T-cell (primary cell): Measurements from ENCODE around the gene PELI2. TPM values are rescaled to one million over a fixed set of nuclear protein-coding genes. Genes with fewer than 3 reads are reported as not detected.

Experiments
- ATAC-seq, 4 experiments: fragments of 200-7000 bp in 3 of 4; fragments of 150-1000 bp in 1 of 4; cut with Tn5 transposase; replicated peaks in 1 of 4; 1 replicate in 3 of 4; 2 replicates in 1 of 4; pipeline ENCODE4 v1.10.0; 2021; ENCODE audit warnings: moderate library complexity in 3 of 4, mild to moderate bottlenecking in 2 of 4, moderate number of reproducible peaks in 1 of 4
- CTCF ChIA-PET, 2 donors: fragments of 300-600 bp; sonication (Branson Sonifier 250); formaldehyde crosslinking; loops; one replicate each; lab custom pipeline; 2022; ENCODE audit warnings: antibody characterized with exemption in 2 of 2; lab: Charles Lee
- POLR2A ChIA-PET, 2 donors: fragments of 300-600 bp; sonication (Branson Sonifier 250); formaldehyde crosslinking; loops; one replicate each; lab custom pipeline; 2022; ENCODE audit warnings: antibody characterized with exemption in 2 of 2; lab: Charles Lee
- DNase-seq, 35 experiments: peaks; one replicate each; pipeline versions ENCODE4 v3.0.0 to v3.0.0-alpha.2; 2013 to 2023
- H3K27ac ChIP-seq: one replicate; pipeline ENCODE4 v1.5.1; 2013; ENCODE audit warnings: low read length
- H3K27me3 ChIP-seq, 2 experiments: replicated peaks in 1 of 2; 1 replicate in 1 of 2; 2 replicates in 1 of 2; pipeline versions ENCODE4 v1.6.1 to v1.7.0; 2013; ENCODE audit warnings: low read length in 1 of 2, mixed read lengths in 1 of 2; ENCODE audit not compliant: control insufficient read depth in 2 of 2, insufficient read depth in 2 of 2; ENCODE audit errors: extremely low read depth in 1 of 2
- H3K36me3 ChIP-seq, 2 donors: 1 replicate in 1 of 2; 2 replicates in 1 of 2; pipeline versions ENCODE4 v1.6.1 to v1.7.0; 2013; ENCODE audit warnings: low read length in 1 of 2; ENCODE audit not compliant: control insufficient read depth in 2 of 2, insufficient read depth in 1 of 2; ENCODE audit errors: extremely low read depth in 1 of 2
- H3K4me1 ChIP-seq, 2 experiments: 1 replicate in 1 of 2; 2 replicates in 1 of 2; pipeline versions ENCODE4 v1.6.1 to v1.7.0; 2013; ENCODE audit warnings: low read length in 2 of 2, mixed read lengths in 1 of 2; ENCODE audit not compliant: insufficient read depth in 2 of 2, control insufficient read depth in 1 of 2; ENCODE audit errors: extremely low read depth in 1 of 2
- H3K4me3 ChIP-seq, 2 donors: 1 replicate in 1 of 2; 2 replicates in 1 of 2; pipeline versions ENCODE4 v1.5.1 to v1.7.0; 2013; ENCODE audit warnings: mild to moderate bottlenecking in 2 of 2, low read length in 1 of 2, moderate library complexity in 1 of 2; ENCODE audit not compliant: control insufficient read depth in 1 of 2; ENCODE audit errors: extremely low read depth in 1 of 2
- H3K9me3 ChIP-seq: 2 replicates; pipeline ENCODE4 v1.7.0; 2013
- H3K27ac Mint-ChIP-seq, 2 donors: one replicate each; pipeline ENCODE4 v1.8.0; 2020 to 2021; ENCODE audit warnings: mild to moderate bottlenecking in 2 of 2, mixed read lengths in 2 of 2
- H3K27me3 Mint-ChIP-seq, 2 donors: one replicate each; pipeline ENCODE4 v1.8.0; 2021 to 2022; ENCODE audit warnings: mixed read lengths in 2 of 2
- H3K36me3 Mint-ChIP-seq: one replicate; pipeline ENCODE4 v1.8.0; 2021; ENCODE audit warnings: mixed read lengths
- H3K4me1 Mint-ChIP-seq, 3 donors: one replicate each; pipeline ENCODE4 v1.8.0; 2020 to 2022; ENCODE audit warnings: mixed read lengths in 3 of 3, mild to moderate bottlenecking in 1 of 3
- H3K4me3 Mint-ChIP-seq, 3 donors: one replicate each; pipeline ENCODE4 v1.8.0; 2020 to 2022; ENCODE audit warnings: mild to moderate bottlenecking in 3 of 3, mixed read lengths in 3 of 3, moderate library complexity in 3 of 3
- H3K9me3 Mint-ChIP-seq, 3 donors: one replicate each; pipeline ENCODE4 v1.8.0; 2020 to 2022; ENCODE audit warnings: mixed read lengths in 3 of 3
- WGBS: methylation state at CpG from one replicate; pipeline ENCODE4 v1.1.5; 2013; ENCODE audit warnings: missing lambda C conversion rate; ENCODE audit not compliant: insufficient coverage; 5-methylcytosine and 5-hydroxymethylcytosine counted together
- total RNA-seq, 35 experiments: library from RNA in 6 of 35; stranded (reverse) in 6 of 35; fragments of 120-200 nt in 1 of 35; gene quantifications; one replicate each; pipeline versions ENCODE4 v1.2.1 to v1.2.4 and lab custom pipeline; 2013 to 2026

The PELI2 gene
- total RNA-seq, 5 donors from 2014 or later (not counting 1 experiment from before 2014, with no cell fraction given): 9.0 to 12.7 (median 10.5) TPM

DNA sequence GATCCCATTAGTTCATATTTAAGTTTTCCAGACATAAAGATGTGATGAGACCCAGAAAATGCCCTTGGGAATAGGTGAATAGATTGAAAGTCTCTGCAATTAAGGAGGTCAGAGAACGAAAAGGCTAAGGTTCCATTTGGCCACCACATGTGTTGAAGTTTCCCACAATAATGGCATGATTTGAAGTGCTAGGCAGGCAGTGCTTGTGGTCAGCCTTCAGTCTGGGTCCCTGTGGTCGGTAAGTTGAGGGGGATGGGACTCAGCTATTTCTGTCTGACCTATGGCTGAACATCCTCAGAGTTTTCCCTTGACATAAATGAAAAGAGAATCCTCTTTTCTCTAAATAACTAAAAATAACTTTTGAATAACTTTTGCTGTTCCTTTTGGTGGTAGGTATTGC is 92.4 kb downstream of the PELI2 start:
- no peak overlapping the region for H3K27ac ChIP-seq
- Mint-ChIP-seq H3K9me3 (no peaks in the 10 kb centered on the region), H3K36me3 (no peaks in the 10 kb centered on the region), H3K27ac (no peak overlapping the region), H3K4me1 (peaks cover 20 to 44% (median 24%) of the 10 kb centered on the region in 3 donors), H3K4me3 (no peak overlapping the region), H3K27me3 (no peaks in the 10 kb centered on the region)
- DNase-seq (no peak), ATAC-seq (no peak)
- no peaks in the 10 kb centered on the region for H3K9me3 ChIP-seq
- no peaks in the 10 kb centered on the region for H3K27me3 ChIP-seq
- H3K4me3 ChIP-seq: no peak overlapping the region
- CTCF ChIA-PET: no interaction called here
- WGBS: 100% methylated on average over 1 of the region's 2 CpGs
- POLR2A ChIA-PET: no interaction called here
- peaks cover 0 to 1% of the 10 kb centered on the region in 2 experiments for H3K4me1 ChIP-seq
- no peaks in the 10 kb centered on the region for H3K36me3 ChIP-seq

DNA sequence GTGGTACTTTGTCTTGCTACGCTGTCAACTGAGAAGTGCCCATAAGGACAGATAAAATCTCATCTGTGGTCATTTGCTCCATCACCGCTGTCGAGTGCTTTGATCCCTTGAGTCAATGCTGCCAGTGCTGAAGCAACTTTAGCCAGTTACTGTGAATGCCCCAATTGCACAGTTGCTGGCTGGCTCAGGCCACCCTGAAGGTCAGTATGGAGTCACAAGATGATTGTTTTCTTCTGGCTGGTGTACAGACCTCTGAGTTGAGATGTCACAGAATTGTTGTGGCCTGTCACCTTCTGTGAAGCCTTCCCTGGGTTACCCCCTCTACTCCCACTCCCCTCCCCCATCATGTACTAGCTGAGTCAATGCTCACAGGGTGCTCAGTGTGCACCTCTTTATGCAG is 92.9 kb downstream of the PELI2 start:
- H3K9me3 ChIP-seq: no peaks in the 10 kb centered on the region
- H3K27ac ChIP-seq: no peak overlapping the region
- Mint-ChIP-seq H3K27ac (no peak overlapping the region), H3K4me3 (no peak overlapping the region), H3K36me3 (no peaks in the 10 kb centered on the region), H3K9me3 (no peaks in the 10 kb centered on the region), H3K4me1 (peaks cover 22 to 44% (median 26%) of the 10 kb centered on the region in 3 donors), H3K27me3 (no peaks in the 10 kb centered on the region)
- ATAC-seq (no peak), DNase-seq (no peak)
- 91% methylated on average over 3 of the region's 3 CpGs for WGBS
- H3K27me3 ChIP-seq: no peaks in the 10 kb centered on the region
- CTCF ChIA-PET: no interaction called here
- no peak overlapping the region for H3K4me3 ChIP-seq
- H3K4me1 ChIP-seq: peaks cover 0 to 4% of the 10 kb centered on the region in 2 experiments
- POLR2A ChIA-PET: no interaction called here
- H3K36me3 ChIP-seq: no peaks in the 10 kb centered on the region

DNA sequence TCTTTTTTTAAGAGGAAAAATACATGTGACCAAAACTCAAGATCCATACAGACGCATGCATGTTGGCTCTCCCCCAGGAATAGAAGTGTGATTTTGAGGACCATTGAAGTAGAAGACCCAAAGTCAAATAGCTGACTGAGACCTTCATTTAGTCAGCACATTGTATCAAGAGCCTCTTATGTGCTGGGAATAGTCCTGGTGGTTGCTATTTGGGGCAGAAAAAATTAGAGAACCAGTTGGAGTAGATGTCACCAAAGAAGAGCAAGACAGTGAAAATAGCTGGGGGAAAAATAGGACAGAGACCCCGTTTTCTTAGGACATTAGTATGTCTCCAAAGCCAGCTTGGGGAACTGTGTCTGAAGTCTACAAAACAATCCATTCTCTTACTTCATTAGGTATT is 93.6 kb downstream of the PELI2 start:
- DNase-seq (no peak), ATAC-seq (no peak)
- H3K27me3 ChIP-seq: no peaks in the 10 kb centered on the region
- no peak overlapping the region for H3K4me3 ChIP-seq
- no peaks in the 10 kb centered on the region for H3K36me3 Mint-ChIP-seq
- no peaks in the 10 kb centered on the region for H3K9me3 Mint-ChIP-seq
- no CpG with 5 or more reads among the region's 2 CpGs for WGBS
- H3K4me1 Mint-ChIP-seq: peaks cover 26 to 44% (median 31%) of the 10 kb centered on the region in 3 donors
- POLR2A ChIA-PET: no interaction called here
- no peaks in the 10 kb centered on the region for H3K27me3 Mint-ChIP-seq
- H3K36me3 ChIP-seq: no peaks in the 10 kb centered on the region
- H3K9me3 ChIP-seq: no peaks in the 10 kb centered on the region
- peaks cover 0 to 4% of the 10 kb centered on the region in 2 experiments for H3K4me1 ChIP-seq
- H3K27ac ChIP-seq: no peak overlapping the region
- no peak overlapping the region for H3K4me3 Mint-ChIP-seq
- H3K27ac Mint-ChIP-seq: no peak overlapping the region
- CTCF ChIA-PET: no interaction called here

DNA sequence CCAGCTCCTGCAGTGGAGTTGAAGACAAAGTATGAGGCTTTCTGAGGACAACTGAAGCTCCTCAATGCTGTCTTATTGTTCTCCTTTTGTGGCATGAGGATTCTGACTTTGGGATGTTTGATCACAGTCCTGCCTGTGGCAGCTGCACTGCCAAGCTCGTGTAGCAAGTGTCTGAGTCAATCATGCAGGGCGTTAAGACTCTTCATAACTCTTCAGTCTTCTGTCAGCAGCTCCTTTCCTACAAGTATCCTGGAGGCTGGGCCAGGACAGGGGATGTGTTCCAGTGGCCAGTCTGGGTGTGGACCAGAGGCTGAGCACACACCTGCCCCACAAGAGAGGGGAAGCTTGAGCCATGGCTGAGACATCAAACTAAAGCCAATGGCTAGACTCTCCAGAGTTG is 94.3 kb downstream of the PELI2 start:
- 56% methylated on average over 2 of the region's 2 CpGs for WGBS
- Histone ChIP-seq H3K9me3 (no peaks in the 10 kb centered on the region), H3K36me3 (no peaks in the 10 kb centered on the region), H3K4me1 (peaks cover 0 to 8% of the 10 kb centered on the region in 2 experiments), H3K4me3 (no peak overlapping the region), H3K27me3 (no peaks in the 10 kb centered on the region), H3K27ac (no peak overlapping the region)
- ATAC-seq (no peak), DNase-seq (no peak)
- ChIA-PET POLR2A (no interaction called here), CTCF (no interaction called here)
- peaks cover 29 to 44% (median 31%) of the 10 kb centered on the region in 3 donors for H3K4me1 Mint-ChIP-seq
- no peak overlapping the region for H3K4me3 Mint-ChIP-seq
- H3K9me3 Mint-ChIP-seq: no peaks in the 10 kb centered on the region
- H3K27ac Mint-ChIP-seq: no peak overlapping the region
- no peaks in the 10 kb centered on the region for H3K27me3 Mint-ChIP-seq
- H3K36me3 Mint-ChIP-seq: no peaks in the 10 kb centered on the region

DNA sequence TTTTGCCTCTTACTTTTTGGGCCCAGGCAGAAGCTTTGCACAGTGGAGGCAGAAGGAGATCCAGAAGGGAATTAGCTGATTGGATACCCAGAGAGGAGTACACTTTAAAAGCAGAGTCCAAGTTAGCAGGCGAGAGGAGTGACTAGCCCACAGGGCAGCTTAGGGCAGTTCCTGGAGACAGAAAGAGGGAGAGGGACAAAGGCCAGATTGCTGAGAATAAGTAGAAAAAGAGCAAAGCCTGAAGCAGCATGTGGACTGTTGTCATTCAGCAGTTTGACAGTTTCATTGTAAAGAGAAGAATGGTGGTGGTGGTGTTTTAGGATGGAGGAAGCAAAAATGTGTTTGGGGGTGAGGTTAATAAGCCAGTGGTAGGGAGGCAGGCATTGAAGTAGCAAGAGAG is 95.1 kb downstream of the PELI2 start:
- ChIA-PET POLR2A (no interaction called here), CTCF (no interaction called here)
- no peak overlapping the region for H3K27ac ChIP-seq
- peaks cover 27 to 44% (median 29%) of the 10 kb centered on the region in 3 donors for H3K4me1 Mint-ChIP-seq
- H3K36me3 ChIP-seq: no peaks in the 10 kb centered on the region
- H3K4me3 Mint-ChIP-seq: no peak overlapping the region
- 90% methylated on average over 1 of the region's 1 CpG for WGBS
- H3K4me3 ChIP-seq: no peak overlapping the region
- H3K27me3 ChIP-seq: no peaks in the 10 kb centered on the region
- H3K9me3 ChIP-seq: no peaks in the 10 kb centered on the region
- no peaks in the 10 kb centered on the region for H3K9me3 Mint-ChIP-seq
- no peak for ATAC-seq
- no peaks in the 10 kb centered on the region for H3K36me3 Mint-ChIP-seq
- no peak overlapping the region for H3K27ac Mint-ChIP-seq
- no peaks in the 10 kb centered on the region for H3K27me3 Mint-ChIP-seq
- peaks cover 0 to 8% of the 10 kb centered on the region in 2 experiments for H3K4me1 ChIP-seq
- DNase-seq: no peak

DNA sequence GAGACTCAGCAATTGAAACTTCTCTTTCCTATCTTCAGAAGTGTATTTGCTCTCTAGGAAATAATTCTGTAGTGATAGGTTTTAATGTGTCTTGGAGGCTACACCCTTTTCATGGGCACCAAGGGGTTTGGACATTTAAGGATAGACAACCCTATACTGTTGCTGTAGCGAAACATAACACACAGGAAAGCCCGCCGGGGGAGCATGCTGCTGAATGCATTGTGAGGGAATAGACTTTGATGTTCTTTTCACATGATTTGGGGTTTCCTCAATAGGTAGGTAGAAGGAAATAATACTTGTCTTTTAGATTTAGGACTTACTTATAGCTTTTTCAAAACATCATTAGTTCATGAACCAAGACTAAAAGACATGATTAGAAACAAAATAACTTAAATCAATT is 97.0 kb downstream of the PELI2 start:
- WGBS: no CpG with 5 or more reads among the region's 3 CpGs
- H3K4me1 Mint-ChIP-seq: peaks cover 27 to 38% (median 29%) of the 10 kb centered on the region in 3 donors
- ChIA-PET CTCF (interaction anchor here in 1 of 2 donors (0.6 kb wide), 1 partner anchor 115 kb away, joined by 5 read pairs; no protein-coding TSS in a partner anchor), POLR2A (no interaction called here)
- H3K27me3 Mint-ChIP-seq: no peaks in the 10 kb centered on the region
- ATAC-seq (peak in 1 of 4 experiments; percentile 63), DNase-seq (no peak)
- H3K4me1 ChIP-seq: peaks cover 0 to 8% of the 10 kb centered on the region in 2 experiments
- no peaks in the 10 kb centered on the region for H3K9me3 Mint-ChIP-seq
- no peak overlapping the region for H3K27ac Mint-ChIP-seq
- H3K4me3 ChIP-seq: no peak overlapping the region
- no peaks in the 10 kb centered on the region for H3K9me3 ChIP-seq
- H3K36me3 ChIP-seq: no peaks in the 10 kb centered on the region
- H3K27ac ChIP-seq: no peak overlapping the region
- H3K36me3 Mint-ChIP-seq: no peaks in the 10 kb centered on the region
- H3K27me3 ChIP-seq: no peaks in the 10 kb centered on the region
- no peak overlapping the region for H3K4me3 Mint-ChIP-seq
